GM12864 (cell line): ENCODE results near the gene POLA1.

Source experiments
- DNase-seq: peaks from one replicate; pipeline ENCODE4 v3.0.0-alpha.2; 2011; ENCODE audit warnings: low read depth
- H3K4me3 ChIP-seq: 2 replicates; pipeline ENCODE4 v1.5.1; 2011; ENCODE audit warnings: mild to moderate bottlenecking, low read depth, low read length, control low read depth
- TF ChIP-seq, protein P1 (sequence below): IDR thresholded peaks from 2 replicates; pipeline ENCODE4 v1.5.1; 2011; ENCODE audit warnings: low read depth, mild to moderate bottlenecking, moderate library complexity, low read length, control low read depth, inconsistent platforms; ENCODE audit errors: missing control alignments

POLA1 gene

DNA sequence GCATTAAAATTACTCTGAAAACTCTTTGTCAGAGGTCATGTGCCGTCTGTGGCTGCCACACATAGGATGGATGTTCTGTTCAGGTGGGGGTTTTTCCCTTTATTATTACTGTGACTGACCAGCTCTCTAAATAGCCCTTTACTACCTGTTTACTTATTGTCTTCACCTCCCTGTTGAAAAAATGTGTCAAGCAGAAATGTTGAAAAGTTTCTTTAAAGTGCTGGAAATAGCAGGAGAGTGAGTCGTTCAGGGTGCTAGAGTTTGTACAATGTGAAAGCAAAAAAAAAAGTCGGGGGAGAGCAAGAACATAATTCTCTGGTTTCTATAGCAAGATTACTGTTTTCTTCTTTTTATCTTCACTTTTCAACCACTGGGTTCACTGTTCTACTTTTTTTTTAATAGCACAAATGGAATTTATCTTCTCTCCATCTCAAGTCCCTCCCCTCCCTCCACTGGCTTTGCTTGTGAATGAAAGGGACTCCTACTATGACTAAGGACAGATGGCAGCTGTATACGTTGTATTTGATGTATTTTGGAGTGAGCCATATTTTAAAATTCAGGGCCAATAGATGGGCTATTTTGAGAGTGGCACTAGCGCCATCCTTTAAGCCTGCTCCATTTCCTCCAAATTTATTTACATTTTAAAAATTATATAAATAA is 288.7 kb downstream of the POLA1 start:
- no peak for DNase-seq
- no peak overlapping the region for H3K4me3 ChIP-seq
- TF ChIP-seq, protein P1, sequence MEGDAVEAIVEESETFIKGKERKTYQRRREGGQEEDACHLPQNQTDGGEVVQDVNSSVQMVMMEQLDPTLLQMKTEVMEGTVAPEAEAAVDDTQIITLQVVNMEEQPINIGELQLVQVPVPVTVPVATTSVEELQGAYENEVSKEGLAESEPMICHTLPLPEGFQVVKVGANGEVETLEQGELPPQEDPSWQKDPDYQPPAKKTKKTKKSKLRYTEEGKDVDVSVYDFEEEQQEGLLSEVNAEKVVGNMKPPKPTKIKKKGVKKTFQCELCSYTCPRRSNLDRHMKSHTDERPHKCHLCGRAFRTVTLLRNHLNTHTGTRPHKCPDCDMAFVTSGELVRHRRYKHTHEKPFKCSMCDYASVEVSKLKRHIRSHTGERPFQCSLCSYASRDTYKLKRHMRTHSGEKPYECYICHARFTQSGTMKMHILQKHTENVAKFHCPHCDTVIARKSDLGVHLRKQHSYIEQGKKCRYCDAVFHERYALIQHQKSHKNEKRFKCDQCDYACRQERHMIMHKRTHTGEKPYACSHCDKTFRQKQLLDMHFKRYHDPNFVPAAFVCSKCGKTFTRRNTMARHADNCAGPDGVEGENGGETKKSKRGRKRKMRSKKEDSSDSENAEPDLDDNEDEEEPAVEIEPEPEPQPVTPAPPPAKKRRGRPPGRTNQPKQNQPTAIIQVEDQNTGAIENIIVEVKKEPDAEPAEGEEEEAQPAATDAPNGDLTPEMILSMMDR, result no peak

DNA sequence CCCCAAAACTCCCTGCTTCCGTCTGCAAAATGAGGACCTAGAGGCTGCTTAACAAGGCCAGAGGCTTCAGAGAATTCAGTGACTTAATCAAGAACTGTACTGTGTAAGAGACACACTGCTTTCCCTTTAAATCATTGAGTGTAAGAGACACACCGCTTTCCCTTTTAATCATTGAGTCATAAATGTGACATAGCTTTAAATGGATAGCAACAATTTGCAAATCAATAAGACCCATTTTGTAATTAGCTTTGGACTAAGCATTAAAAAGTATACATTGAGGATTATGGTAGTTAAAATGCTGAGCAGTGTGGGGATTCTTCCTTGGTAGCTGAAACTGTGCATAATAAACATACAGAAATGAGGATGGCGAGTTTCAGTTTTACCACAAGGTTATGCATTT is 290.2 kb downstream of the POLA1 start:
- DNase-seq, result no peak
- H3K4me3 ChIP-seq, result no peak overlapping the region
- TF ChIP-seq, protein P1, result no peak

DNA sequence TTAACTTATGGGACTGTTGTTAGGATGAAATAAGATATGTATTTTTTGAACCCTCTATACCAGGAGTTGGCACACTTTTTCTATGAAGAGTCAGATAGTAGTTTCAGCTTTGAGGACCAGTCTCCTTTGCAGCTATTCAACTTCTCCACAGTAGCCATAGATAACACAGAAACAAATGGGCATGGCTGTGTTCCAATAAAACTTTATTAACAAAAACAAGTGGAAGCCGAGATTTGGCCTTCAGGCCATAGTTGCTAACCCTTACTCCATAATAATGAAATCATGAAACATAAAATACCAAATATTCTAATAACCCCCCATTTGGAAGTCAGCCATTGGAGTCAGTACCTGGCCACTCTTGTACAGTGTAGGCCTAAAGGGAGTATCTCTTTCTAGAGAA is 291.4 kb downstream of the POLA1 start:
- no peak overlapping the region for H3K4me3 ChIP-seq
- no peak for DNase-seq
- TF ChIP-seq, protein P1, result no peak

GRCh38 chrX:24987731-24988130 is 294.0 kb downstream of the POLA1 start:
- H3K4me3 ChIP-seq, result no peak overlapping the region
- TF ChIP-seq, protein P1, result no peak
- no peak for DNase-seq

- TF ChIP-seq, protein P1, result no peak
- H3K4me3 ChIP-seq, result no peak overlapping the region
- DNase-seq, result no peak
Observed at GRCh38 chrX:24988314-24988713, 294.6 kb downstream of the POLA1 start.

DNA sequence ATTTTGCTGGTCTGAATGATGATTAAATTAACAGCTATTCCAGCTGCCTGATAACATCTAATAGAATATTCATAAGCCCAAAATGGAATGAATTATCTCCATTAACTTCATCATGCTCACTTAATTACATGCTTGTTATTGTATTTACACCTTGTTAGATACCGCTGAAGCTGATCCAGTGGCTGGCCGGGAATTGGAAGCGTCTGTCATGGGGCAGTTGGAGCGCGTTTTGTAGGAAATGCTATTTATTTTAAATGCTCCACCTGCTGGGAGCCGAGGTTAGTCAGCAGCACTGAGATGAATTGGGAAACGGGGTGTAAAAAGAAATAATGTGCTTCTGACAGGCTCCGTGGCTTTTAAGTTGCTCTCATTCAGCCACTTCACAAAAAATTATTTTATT is 296.8 kb downstream of the POLA1 start:
- DNase-seq, result no peak
- TF ChIP-seq, protein P1, result no peak

DNA sequence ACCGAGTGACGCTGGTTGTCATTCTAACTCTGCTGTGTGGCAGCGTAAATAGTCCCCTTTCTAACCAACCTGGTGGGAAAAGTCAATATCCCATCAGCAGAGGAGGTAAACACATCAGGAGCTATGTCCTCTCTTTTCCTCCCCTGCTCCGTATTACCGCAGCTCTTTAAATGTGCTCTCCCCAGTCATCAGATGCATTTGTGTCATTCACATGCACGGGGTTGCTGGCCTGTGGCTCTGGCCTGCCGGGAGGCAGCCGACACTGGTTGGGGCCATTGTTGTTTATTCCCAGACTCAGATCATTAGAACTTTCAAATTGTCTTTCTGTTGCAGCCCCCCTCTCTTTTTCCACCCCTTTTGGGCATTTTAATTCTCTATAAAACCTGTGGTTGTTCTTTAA is 300.2 kb downstream of the POLA1 start:
- no peak overlapping the region for H3K4me3 ChIP-seq
- DNase-seq, result no peak
- TF ChIP-seq, protein P1, result no peak

More for the DNA sequence above, 296.8 kb downstream of the POLA1 start:
- H3K4me3 ChIP-seq, result no peak overlapping the region
